ENCODE data around the gene SMCHD1. TPM values are rescaled to one million over a fixed set of nuclear protein-coding genes. Genes with fewer than 3 reads are reported as not detected.

SMCHD1 gene
- total RNA-seq (ENCODE audit: unreplicated experiment), result 28.3 TPM
- long read RNA-seq, partial matches to known transcripts, result 9 of 9 reads
- long read RNA-seq, other reads (novel, unspliced or antisense), result 0 of 9 reads

- TF ChIP-seq CTCF (IDR thresholded peaks at IDR 0.05; ENCODE audit: unreplicated experiment), result no peak
- peak within 1 kb of the TSS; percentile 95 for H3K4me3 Mint-ChIP-seq (ENCODE audit: unreplicated experiment)
These were observed at the start of gene SMCHD1 for GRCh38 chr18:2655178-2655953. Gene SMCHD1, plus strand, starts transcription at chr18:2655726. Its CDS starts 350 bp downstream, at chr18:2656076.

GRCh38 chr18:2606335-2606734 is 49.2 kb upstream of the SMCHD1 start:
- H3K4me3 Mint-ChIP-seq (ENCODE audit: unreplicated experiment), result no peak overlapping the region
- TF ChIP-seq CTCF (IDR thresholded peaks at IDR 0.05; ENCODE audit: unreplicated experiment), result no peak
- H3K36me3 Mint-ChIP-seq (ENCODE audit: low read depth, unreplicated experiment), result no peaks in the 10 kb centered on the region
- H3K4me1 Mint-ChIP-seq (ENCODE audit: unreplicated experiment), result no peaks in the 10 kb centered on the region
- DNase-seq (ENCODE audit: low spot score), result no peak
- no peak overlapping the region for H3K27ac Mint-ChIP-seq (ENCODE audit: unreplicated experiment)
- H3K27me3 Mint-ChIP-seq (ENCODE audit: unreplicated experiment), result no peaks in the 10 kb centered on the region
- H3K9me3 Mint-ChIP-seq (ENCODE audit: unreplicated experiment), result no peaks in the 10 kb centered on the region

More at GRCh38 chr18:2655178-2655953, at the start of gene SMCHD1:
- DNase-seq (ENCODE audit: low spot score), result peak; percentile 77
- Mint-ChIP-seq H3K36me3 (ENCODE audit: low read depth, unreplicated experiment) (peaks cover 7% of the 10 kb centered on the region), H3K9me3 (ENCODE audit: unreplicated experiment) (no peaks in the 10 kb centered on the region), H3K27me3 (ENCODE audit: unreplicated experiment) (peaks cover 9% of the 10 kb centered on the region), H3K4me1 (ENCODE audit: unreplicated experiment) (peaks cover 20% of the 10 kb centered on the region), H3K27ac (ENCODE audit: unreplicated experiment) (peak within 1 kb of the TSS; percentile 52)

- H3K27me3 Mint-ChIP-seq (ENCODE audit: unreplicated experiment), result no peaks in the 10 kb centered on the region
- H3K9me3 Mint-ChIP-seq (ENCODE audit: unreplicated experiment), result no peaks in the 10 kb centered on the region
- no peak overlapping the region for H3K4me3 Mint-ChIP-seq (ENCODE audit: unreplicated experiment)
- H3K27ac Mint-ChIP-seq (ENCODE audit: unreplicated experiment), result no peak overlapping the region
- DNase-seq (ENCODE audit: low spot score), result no peak
- TF ChIP-seq CTCF (IDR thresholded peaks at IDR 0.05; ENCODE audit: unreplicated experiment), result no peak
- peaks cover under 1% of the 10 kb centered on the region for H3K36me3 Mint-ChIP-seq (ENCODE audit: low read depth, unreplicated experiment)
- no peaks in the 10 kb centered on the region for H3K4me1 Mint-ChIP-seq (ENCODE audit: unreplicated experiment)
These were observed 45.9 kb upstream of the SMCHD1 start for GRCh38 chr18:2609604-2610003.

DNA sequence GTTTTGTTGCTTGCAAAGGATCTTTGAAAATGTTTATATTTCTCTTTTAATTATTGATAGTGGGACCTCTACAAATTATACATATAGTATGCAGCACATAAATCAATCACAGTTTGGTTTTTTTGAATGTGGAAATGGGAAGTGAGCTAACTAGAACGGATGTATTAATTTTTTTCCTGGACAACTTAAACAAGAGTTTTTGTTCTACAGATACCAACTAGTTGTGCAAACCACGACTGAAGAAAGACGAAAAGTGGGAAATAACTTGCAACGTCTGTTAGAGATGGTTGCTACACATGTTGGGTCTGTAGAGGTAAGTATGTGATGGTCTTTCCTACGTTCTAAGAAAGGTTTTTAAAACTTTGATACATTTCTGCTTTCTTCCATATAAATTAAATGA is 45.0 kb upstream of the SMCHD1 start:
- Mint-ChIP-seq H3K9me3 (ENCODE audit: unreplicated experiment) (no peaks in the 10 kb centered on the region), H3K27me3 (ENCODE audit: unreplicated experiment) (no peaks in the 10 kb centered on the region), H3K27ac (ENCODE audit: unreplicated experiment) (no peak overlapping the region), H3K36me3 (ENCODE audit: low read depth, unreplicated experiment) (peaks cover 7% of the 10 kb centered on the region), H3K4me3 (ENCODE audit: unreplicated experiment) (no peak overlapping the region), H3K4me1 (ENCODE audit: unreplicated experiment) (no peaks in the 10 kb centered on the region)
- no peak for TF ChIP-seq CTCF (IDR thresholded peaks at IDR 0.05; ENCODE audit: unreplicated experiment)
- no peak for DNase-seq (ENCODE audit: low spot score)

DNA sequence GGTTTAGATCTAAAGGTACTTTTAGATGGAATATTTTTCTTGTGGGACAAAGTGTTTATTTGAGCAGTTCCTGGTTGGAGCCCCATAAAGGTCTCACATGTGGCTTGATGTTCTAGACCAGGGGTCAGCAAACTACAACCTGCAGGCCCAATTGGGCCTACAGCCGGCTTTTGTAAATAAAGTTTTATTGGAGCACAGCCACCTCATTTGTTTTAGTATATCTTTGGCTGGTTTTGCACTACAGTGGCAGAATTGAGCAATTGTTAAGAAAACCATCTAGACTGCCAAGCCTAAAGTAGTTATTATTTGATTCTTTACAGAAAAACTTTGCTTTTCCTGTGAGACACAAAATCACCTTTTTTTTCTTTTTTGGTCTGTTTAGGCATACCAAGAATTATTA is 42.5 kb upstream of the SMCHD1 start:
- Mint-ChIP-seq H3K27me3 (ENCODE audit: unreplicated experiment) (no peaks in the 10 kb centered on the region), H3K9me3 (ENCODE audit: unreplicated experiment) (no peaks in the 10 kb centered on the region), H3K36me3 (ENCODE audit: low read depth, unreplicated experiment) (peaks cover 7% of the 10 kb centered on the region), H3K4me3 (ENCODE audit: unreplicated experiment) (no peak overlapping the region), H3K4me1 (ENCODE audit: unreplicated experiment) (no peaks in the 10 kb centered on the region), H3K27ac (ENCODE audit: unreplicated experiment) (no peak overlapping the region)
- TF ChIP-seq CTCF (IDR thresholded peaks at IDR 0.05; ENCODE audit: unreplicated experiment), result no peak
- no peak for DNase-seq (ENCODE audit: low spot score)

Measured in endothelial cell (in vitro differentiated cells).